HG03280 (cell line): ENCODE results near the gene SMOC2.

ENCODE experiments used
- ATAC-seq: cut with Tn5 transposase; IDR thresholded peaks from one replicate; pipeline ENCODE4 v1.9.1; 2021; ENCODE audit warnings: mild to moderate bottlenecking, moderate library complexity; ENCODE audit not compliant: unreplicated experiment

Gene SMOC2

DNA sequence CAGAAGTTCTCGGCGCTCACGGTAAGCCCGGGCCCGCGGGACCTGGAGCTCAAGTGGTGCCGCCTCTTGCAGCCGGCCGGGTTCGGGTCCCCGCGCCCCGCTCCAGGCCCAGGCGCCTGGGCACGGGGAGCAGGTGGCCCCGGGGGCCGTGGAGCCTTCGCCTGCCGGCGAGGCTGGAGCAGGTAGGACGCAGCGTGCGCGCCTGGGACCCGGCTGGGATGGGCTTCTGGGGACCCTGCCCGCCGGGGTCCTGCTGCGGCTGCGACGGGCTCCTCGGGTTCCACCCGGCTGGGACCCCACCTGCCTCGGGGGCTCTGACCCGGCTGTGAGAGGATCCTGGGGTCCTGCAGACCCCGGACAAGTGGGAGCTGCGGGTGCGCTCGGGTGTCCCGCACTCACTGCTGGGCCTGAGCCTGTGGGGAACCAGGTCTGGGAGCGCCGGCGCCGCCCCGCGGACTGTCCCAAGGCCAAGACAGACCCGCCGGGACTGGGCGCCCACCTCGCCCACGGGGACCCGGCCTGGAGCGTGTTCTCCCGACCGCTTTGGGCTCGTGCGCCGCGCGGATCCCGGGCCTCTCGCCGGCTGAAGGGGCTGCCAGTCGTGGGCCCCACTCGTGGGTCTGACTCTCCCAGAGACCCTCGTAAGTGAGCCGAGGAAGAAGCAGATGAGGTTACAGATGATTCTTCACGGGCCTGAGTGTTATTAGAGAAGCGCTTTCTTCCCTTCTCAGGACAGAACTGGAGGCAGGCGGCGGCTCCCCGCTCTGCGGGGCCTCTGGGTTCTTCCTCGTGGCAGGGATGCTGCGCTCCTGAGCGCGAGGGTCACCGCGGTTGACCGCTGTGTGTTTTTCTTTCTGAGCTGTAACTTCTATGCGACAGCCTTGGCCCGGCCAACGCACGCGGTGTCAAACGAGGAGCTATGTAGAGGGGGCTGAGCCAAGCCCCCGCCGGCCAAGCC, 729 bp downstream of the SMOC2 start:
- ATAC-seq = no peak

GRCh38 chr6:168442646-168443045, 1.7 kb downstream of the SMOC2 start:
- ATAC-seq = no peak

GRCh38 chr6:168447282-168447681, 6.3 kb downstream of the SMOC2 start:
- no peak for ATAC-seq

GRCh38 chr6:168447700-168448099, 6.7 kb downstream of the SMOC2 start:
- ATAC-seq = no peak

- no peak for ATAC-seq
Measured at GRCh38 chr6:168448243-168448855, 7.4 kb downstream of the SMOC2 start.

DNA sequence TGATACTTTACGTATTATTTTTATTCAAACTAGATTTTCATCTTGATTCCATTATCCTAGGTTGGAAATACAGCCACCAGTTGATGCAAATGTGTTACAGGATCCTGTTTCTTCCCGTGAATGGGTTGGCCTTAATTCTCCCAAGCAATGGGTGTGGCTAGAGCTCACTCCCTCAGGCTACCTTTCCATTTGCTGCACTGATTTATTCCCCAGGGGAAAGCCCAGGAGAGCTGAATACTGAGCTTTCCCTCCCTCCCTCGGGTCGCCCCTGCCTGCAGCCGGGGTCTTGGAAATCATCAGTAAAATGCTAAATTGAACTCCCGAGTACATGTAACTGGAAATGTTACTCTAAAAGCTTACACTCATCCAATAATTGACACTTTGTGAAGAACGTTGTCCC, 9.9 kb downstream of the SMOC2 start:
- ATAC-seq = no peak

- no peak for ATAC-seq
Measured at GRCh38 chr6:168451805-168452517, 11.0 kb downstream of the SMOC2 start.

DNA sequence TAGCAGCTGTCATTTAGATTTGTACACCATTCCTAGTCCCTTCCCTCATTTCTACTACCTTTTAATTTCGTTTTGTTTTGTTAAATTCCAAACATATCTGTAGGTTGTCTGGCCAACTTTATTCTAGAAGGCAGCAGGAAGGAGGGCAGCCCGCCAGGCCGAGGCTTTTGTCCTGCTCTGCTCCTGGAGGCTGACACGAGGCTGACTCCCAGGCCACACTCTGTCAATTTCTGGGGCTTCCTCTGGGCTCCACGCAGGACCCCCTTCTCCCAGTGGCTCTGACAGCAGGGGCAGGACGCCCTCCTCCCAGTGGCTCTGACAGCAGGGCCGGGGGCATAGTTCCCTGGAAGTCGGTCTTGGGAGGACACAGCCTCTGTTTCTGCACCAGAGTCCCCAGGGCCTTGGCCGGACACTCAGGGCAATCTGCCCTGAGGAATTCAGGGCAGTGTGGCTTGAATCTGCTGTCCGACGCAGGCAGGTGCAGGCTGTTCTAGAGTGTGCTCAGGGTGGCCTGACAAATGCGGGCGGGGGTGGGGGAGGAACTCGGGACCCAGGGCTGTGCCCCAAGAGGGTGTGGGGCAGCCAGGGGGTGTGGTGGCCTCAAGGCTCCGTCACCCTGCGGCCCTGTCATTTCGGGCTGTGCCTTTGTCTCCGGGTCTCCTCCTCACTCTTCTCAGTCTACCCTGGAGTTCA, 11.8 kb downstream of the SMOC2 start:
- no peak for ATAC-seq

DNA sequence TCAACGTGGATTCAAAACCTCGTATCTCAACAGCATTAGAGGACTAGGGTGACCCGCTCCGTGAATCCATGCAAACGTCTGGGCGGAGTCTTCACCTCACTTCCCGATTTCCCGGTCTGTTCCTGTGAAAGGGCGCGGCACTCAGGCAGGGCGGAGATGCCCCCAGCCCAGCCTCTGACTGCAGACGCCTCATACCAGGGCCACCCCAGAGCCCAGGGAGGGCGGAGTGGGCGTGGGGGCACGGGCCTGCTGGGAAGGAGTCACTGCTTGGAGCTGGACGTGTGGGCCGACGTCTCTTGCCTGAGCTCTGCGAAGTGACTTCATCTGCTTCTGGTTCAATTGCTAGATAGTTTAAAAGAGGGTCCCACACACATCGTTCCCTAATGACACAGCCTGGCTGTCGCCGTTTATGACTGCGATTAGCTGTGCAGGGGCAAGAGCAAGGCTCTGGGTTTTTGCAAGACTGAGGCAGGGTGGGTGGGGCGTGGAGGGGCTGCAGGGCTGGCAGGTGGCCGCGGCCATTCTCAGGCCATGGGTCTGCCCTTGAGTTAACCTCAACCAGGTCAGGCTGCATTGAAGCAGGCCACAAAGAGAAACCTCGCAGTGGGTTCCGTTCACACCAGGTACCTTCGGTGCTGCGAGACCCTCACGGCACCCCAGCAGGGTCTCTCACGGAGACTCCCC, 15.0 kb downstream of the SMOC2 start:
- ATAC-seq = no peak

- ATAC-seq = no peak
Measured at GRCh38 chr6:168456907-168457652, 16.1 kb downstream of the SMOC2 start.

GRCh38 chr6:168457653-168457934, 16.6 kb downstream of the SMOC2 start:
- no peak for ATAC-seq

DNA sequence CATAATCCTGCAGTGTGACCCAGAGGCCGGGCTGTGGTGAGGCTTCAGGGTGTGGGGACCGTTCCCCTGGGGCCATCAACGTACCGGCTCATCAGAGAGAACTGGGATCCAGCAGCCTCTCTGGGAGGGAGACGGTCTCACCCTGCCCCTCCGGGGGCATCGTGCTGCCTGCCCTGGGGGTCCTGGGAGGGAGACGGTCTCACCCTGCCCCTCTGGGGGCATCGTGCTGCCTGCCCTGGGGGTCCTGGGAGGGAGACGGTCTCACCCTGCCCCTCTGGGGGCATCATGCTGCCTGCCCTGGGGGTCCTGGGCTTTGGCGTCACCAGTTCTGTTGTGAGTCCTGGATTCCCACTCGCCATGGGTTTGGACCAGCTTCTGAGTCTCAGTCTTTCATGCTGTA, 17.1 kb downstream of the SMOC2 start:
- no peak for ATAC-seq

- no peak for ATAC-seq
Measured at GRCh38 chr6:168459572-168459971, 18.6 kb downstream of the SMOC2 start.

DNA sequence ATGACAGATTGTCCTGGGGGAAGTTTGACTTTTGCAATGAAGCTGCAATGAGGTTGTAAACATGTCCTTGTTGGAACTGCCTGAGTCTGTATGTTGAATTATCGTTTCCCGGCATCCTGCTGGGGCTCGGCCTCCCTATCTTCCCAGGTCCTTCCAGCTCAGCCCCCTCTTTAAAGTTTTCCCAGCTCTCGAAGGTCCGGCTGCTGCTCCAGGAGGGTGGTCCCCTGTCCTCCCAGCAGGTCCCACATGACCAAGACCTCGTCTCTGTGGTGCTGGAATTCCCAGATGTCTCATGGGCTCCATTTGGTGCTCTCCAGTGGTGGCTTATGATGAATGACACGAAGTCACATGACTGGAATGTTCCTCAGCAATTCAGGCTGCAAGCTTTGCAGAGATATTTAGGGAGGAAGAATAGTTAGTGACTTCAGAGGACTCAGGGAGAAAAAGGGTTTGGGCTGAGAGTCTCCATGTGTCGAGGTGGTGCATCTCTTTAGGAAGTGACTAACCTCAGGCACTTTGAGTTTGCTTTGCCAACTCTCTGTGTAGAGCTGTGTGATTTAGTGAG, 21.4 kb downstream of the SMOC2 start:
- ATAC-seq = no peak

DNA sequence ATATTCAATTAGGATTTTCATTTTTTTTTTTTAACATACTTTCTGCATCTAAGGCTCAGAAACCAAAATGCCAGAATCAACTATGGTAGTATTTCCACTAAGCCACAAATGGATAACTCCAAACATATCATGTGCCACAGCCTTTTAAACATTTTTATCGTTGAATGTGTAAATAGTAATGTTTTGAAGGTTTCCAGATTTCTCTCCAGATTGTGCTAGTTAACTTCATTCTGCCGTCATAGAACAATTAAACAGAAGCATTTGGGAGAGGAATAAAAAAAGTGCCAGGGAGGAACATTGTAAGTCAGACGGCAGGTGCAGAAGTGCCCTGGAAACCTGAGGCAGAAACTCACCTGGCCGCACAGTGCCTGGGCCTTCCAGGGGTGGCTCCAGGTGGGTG, 23.6 kb downstream of the SMOC2 start:
- ATAC-seq = no peak

DNA sequence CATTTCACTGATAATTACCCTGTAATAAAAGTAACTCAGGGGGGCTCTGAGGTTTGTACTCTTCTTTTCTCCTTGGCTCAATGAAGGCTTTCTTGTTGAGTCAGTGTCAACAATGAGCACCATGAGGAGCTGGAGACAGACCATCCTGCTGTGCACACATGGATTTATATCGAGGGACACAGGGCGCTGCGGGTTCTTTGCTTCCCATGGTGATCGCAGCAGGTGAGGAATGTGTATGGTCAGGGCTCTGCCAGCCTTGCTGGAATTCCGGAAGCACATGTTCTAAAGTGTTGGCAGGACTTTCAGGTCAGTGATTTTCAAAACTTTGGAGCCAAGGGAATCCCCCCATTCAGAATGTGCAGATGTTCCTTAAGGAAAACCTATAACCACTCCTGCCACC, 27.1 kb downstream of the SMOC2 start:
- no peak for ATAC-seq

DNA sequence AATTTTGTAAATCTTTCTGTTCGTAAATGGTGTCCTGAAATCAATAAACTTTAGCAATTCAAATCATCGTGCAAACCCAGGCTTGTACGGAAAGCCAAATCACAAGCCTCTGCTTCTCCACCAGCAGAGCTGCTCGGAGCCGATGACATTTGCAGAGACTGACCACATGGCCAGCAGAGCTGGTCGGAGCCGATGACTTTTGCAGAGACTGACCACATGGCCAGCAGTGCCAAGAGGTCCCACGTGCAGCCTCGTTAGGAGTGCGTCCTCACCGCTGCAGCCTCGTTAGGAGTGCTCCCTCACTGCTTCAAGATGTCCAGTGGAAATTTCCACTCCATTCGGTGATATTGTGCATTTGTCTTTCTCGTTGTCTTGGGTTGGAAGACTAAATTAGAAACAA, 28.5 kb downstream of the SMOC2 start:
- ATAC-seq = no peak

DNA sequence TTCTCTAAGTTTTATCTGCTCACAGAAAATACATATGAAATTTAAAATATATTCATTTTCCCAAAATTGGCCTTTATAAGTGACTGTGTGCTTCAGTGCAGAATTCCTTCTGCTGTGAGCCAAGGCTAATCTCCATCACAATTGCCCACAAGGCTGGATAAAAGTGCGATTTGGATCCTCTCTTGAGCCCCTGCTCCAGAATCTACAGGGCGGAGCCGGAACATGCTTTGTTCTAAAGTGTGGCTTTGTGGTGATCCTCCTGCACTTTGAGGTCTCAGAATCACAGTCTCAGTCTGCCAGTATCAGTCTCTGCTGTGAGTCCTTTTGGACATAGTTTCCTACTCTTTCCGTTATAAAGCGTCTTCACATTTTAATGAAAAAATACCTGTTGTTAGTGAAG, 28.9 kb downstream of the SMOC2 start:
- ATAC-seq = no peak

DNA sequence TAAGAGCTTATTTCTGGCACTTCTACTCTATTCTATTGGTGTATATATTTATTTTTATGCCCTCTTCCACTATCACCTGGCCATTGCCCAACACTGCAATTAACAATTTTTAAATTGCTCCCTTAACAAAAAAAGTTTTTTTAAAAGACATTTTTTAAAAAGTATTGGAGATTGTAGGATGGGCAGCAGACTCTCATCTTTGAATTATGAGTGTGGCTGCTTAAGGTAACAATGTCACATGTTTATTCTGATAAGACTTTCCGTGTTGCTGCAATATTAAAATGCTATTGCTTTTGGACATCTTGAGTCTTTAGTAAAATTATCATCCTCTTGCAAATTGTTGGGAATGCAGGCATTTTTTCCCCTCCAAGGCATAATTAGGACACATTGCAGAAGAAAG, 31.4 kb downstream of the SMOC2 start:
- ATAC-seq = no peak

DNA sequence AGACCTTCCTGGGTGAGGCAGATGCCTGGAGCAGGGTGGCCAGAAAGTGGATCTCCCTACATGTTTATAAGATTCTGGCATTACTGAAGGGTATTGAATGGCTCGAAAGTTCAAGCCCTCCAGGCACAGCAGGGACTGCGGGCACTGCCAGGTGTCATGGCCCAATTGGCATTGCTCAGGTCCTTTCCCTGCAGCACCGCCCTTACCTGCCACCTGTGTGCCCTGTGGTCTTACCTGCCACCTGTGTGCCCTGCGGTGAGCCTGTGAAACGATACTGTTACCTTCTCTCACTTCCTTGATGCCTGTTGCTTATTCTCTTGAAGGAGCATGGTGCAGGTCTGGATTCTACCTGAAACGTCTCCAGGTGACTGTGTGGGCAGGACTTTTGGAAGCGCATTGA, 32.2 kb downstream of the SMOC2 start:
- ATAC-seq = no peak
